ENCODE measurements around the gene SVOP.
"Not testable (repeated sequence)": the region's sequence is repeated elsewhere in the genome, so short reads cannot be mapped to it uniquely, and the experiment has no call there.

SVOP gene, protein sequence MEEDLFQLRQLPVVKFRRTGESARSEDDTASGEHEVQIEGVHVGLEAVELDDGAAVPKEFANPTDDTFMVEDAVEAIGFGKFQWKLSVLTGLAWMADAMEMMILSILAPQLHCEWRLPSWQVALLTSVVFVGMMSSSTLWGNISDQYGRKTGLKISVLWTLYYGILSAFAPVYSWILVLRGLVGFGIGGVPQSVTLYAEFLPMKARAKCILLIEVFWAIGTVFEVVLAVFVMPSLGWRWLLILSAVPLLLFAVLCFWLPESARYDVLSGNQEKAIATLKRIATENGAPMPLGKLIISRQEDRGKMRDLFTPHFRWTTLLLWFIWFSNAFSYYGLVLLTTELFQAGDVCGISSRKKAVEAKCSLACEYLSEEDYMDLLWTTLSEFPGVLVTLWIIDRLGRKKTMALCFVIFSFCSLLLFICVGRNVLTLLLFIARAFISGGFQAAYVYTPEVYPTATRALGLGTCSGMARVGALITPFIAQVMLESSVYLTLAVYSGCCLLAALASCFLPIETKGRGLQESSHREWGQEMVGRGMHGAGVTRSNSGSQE

DNA sequence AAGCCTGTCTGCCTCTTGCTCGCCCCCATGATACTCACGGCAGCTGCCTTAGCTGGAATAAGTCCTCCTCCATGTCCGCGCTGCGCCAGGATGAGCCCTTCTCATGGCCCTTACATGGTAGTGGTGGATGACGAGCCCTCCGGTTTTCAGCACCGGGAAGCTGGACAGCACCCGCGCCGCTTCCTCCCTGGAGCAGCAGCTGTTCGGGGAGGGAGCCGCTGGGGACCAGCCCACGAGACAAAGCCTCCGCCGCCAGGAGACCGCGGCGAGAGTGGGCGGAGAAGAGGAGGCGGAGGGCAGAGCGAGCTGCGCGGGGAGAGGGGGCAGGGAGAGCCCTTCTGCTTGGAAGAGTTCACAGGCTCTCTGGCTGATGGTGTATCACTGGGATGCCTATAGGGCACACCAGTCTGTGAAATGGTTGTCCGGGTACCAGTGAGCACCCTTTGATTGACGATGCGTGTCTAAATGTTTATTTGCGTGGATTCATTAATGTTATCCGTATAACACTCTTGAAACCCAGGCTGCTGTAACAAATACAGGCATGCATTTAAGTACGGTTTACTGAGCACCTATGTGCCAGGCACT, at the start of gene SVOP:
TSS of gene SVOP (minus strand) at position 273 of the 585 bp plus-strand sequence. CDS start at position 73, 200 bp downstream.
- peak; percentile 76 for DNase-seq (ENCODE audit: low spot score)

DNA sequence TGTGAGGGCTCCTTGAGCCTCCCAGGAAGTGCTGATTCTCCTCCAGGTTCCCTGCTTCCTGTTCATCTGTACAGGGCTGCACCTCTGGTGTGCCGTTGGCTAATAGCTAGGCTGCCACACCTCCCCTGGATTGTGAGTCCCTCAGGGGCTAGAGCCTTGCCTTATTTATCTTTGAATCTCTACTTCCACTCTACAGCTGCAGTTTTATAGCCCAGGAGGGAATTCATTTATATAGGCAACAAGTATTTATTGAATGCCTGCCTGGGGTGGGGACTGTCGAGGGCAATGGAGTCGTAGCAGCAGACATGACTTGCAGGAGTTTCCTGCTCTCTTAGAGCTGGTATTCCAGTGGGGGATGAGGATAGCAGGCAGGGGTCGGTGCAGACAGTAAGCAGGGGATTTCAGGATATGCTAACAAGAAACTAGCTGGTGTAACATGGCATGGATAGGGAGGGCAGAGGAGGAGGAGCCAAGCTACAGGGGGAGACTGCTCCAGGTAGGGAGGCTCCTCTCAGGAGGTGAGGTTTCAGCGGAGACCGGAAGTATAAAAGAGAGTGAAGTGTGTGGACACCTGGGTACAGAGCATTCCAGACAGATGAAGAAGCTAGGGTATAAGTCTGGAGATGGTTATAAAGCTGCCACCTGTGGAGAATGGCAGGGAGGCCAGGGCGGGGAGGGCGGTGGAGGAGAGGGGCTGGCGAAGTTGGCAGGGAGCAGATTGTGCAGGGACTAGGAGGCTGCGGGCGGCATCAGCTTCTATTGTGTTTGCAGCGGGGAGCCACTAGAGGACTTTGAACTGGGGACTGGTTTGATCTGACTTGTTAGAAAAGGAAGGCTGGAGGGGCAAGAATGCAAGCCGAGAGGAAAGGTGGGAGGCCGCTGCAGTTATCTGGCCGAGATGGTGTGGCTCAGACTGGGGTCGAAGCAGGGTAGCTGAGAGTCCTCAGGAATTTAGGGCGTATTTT, 48.7 kb upstream of the SVOP start:
- no peak for DNase-seq (ENCODE audit: low spot score)

DNA sequence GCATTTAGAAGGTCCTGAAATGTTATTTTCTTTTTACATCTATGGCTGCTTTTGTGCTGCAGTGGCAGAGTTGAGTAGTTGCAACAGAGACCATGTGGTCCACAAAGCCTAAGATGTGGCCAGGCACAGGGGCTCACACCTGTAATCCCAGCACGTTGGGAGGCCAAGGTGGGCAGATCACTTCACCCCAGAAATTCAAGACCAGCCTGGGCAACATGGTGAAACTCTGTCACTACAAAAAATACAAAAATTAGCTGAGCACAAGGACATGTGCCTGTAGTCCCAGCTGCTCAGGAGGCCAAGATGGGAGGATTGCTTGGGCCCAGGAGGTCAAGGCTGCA, 45.0 kb upstream of the SVOP start:
- no peak for DNase-seq (ENCODE audit: low spot score)

DNA sequence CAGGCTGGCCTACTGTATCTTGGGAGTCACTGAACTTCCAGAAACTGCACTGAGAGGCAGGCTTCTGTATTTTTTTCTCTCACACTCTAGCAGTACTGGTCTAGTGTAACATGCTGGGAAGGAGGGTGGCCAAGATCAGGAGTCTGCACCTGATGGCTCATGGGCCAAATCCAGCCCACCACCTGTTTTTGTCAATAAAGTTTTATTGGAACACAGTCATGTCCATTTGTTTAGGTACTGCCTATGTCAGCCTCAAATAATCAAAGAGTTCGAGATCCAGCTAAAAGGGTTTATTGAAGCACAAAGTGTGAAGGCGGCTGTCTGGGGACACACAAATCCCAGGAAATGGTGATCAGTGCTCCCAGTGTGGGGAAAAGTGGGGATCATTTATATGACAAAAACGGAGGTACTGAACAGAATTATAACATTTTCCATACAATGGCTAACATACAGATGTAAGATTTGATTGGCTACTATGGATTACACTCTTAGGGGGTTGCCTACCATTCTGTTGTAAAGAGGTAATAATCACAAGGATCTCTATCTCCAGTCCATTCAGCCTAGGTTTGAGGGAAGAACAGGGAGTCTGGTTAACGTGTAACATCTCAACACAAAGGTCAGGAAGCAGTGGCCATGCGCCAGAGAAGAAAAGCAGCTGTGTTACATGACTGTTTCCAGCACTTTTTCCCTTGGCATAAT, 44.4 kb upstream of the SVOP start:
- no peak for DNase-seq (ENCODE audit: low spot score)

DNA sequence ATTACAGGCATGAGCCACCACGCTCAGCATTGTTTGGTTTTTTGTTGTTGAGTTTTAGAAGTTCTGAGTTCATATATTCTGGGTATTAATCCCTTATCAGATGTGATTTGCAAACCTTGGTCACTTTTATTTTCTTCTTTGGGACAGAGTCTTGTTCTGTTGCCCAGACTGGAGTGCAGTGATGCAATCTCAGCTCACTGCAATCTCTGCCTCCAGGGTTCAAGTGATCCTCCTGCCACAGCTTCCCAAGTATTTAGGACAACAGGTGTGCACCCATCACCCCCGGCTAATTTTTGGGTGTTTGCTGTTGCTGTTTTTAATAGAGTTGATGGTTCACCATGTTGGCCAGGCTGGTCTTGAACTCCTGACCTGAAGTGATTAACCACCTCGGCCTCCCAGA, 43.3 kb upstream of the SVOP start:
- DNase-seq (ENCODE audit: low spot score): no peak

DNA sequence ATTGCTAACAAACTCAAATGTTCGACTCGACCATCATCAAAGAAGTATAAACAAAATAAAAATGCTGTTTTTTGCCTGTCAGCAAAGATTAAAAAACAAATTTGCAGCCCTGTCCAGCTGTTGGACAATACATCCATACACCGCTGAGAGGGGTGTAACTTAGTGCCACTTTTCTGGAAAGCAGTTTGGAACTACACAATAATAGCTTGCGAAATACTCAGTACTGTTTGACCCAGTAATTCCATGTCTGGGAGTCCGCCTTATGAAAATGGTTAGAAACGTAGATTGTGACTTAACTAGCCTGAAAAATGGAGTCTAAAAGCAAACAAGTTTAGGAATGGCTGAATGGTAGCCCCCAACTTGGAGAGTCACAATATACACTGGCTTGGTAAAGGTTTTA, 37.9 kb upstream of the SVOP start:
- no peak for DNase-seq (ENCODE audit: low spot score)

DNA sequence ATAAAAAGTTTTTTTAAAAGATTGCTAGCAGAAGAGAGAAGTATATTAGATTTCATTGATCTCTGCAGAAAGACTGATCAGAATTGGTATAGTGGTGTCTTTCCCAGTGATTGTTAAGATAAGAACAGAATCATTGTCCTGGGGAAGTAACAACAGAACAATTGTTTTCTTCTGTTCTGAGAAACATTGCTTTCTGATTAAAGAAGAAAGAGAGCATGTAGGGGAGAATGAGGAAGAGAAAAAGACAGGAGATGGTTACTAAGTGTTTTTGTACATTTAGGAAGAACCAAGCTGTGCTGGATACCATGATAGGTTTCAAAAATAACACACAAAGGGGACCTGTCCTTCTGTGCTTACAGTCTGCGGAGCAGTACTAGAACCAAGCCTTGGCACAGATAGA, 36.5 kb upstream of the SVOP start:
- no peak for DNase-seq (ENCODE audit: low spot score)

DNA sequence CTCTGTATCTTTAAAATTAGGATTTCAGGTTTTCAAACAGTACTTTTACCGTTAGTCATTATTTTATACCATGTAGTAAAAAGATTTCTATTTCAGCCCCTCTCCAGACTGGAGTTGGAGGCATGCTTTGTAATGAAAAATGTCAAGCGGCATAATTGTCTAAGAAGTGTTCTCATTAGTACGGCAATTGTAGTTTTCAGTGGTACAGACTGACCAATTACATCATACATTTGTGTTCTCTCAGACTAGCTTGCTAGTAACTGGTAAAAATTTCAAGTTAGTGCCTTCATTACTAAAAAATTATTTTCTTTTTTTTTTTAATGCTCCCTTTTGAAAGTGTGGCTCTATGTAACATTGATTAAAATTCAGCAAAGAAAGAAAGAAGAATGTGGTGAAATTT, 36.0 kb upstream of the SVOP start:
- DNase-seq (ENCODE audit: low spot score): no peak

DNA sequence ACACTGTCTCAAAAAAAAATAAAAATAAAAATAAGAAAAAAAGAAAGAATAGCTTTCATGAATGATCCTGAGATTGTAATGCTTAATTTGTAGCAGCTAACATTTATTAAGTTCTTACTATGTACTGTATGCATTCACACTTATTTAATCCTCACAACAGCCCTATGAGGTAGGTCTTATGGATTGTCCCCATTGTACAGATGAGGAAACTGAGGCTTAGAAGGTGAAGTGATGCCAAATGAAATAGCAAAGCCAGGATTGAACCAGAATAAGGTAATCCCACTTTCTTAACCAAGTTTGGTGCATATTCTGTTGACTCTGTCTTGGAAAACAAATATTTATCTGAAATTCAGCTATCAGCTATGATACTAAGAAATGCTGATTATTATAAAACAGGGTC, 33.7 kb upstream of the SVOP start:
- no peak for DNase-seq (ENCODE audit: low spot score)

DNA sequence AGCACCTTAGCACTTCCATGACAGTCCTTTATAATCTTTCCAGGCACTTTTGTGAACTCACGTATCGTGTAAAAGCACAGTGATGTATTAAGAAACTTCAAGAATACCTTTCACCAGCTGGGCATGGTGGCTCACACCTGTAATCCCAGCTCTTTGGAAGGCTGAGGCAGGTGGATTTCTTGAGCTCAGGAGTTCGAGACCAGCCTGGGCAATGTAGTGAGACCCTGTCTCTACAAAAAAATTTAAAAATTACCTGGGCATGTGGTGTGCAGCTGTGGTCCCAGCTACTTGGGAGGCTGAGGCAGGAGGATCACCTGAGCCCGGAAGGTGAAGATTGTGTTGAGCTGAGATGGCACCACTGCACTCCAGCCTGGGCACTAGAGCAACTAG, 33.3 kb upstream of the SVOP start:
- not testable (repeated sequence) for DNase-seq (ENCODE audit: low spot score)

DNA sequence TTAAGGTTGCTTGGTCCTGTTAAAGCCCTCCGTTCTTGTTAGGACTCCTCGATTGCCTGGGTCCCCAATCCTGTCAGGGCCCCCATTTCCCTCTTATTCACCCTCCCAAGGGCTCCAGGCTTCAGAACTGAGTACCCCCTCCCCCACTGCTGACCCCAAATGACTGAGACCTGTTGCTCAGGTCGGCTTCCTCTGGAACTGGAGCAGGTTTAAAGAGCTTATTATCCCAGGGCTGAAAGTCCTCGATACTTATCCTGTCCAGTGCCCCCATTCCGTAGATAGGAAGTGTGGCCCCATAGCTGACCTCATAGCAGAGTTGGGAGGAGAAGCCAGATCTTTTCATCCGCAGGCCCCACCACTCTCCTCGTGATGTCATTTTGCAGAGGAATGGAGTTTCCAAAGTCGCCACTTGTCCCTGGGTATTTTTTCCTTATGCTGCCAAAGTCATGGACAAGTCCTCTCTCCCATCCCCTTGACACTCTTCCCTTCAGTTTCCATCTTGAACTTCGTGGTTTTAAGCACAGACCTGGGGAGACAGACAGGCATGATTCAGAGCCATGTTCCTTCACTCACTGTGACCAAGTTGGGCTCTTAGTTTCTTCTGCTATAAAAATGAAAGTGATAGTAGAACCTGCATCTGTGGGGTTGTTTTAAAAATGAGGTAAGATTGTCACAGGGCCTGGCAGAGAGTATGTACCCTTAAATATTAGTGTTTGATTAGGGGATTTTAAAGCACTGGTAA, 32.7 kb upstream of the SVOP start:
- DNase-seq (ENCODE audit: low spot score): peak; percentile 19

DNA sequence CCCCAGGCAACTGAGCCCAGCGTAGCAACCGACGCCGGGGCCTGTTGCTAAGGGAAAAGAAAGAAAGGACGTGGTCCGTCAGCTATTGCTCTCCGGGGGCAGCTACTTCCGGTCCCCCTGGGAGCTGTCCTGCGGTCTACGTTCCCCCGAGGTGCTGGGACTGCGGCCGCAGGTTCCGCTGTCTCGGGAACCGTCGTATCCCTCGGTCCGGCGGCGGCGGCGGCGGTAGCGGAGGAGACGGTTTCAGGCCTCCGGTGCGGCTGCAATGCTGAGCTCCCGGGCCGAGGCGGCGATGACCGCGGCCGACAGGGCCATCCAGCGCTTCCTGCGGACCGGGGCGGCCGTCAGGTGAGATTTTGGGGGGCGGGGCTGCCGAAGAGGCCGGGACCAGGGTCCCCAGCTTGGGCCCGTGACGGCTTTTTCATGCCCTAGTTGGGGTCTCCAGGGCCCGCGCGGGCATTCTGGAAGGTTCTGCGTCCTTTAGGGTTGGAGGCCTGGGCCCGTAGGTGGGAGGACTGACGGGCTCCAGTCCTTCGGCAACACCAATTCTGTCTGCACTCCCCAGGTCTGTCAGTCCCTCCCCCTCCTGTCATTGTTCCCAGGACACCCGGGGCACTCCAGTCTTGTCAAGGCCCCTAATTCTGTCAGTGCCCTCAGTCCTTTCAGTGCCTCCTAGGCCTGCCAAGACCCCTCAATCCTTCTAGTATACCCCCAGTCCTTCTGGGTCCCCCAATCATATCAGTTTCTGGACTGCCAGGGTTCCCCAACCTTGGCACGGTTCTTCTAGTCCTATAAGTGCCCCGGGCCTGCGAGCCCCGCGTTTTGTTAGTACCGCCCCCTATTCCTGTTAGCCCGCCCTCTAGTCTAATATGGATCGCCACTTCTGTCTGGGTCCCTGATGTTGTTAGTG, 31.8 kb upstream of the SVOP start, which contains the start of gene USP30:
TSS of gene USP30 (plus strand) at position 163 of the 910 bp plus-strand sequence. CDS start at position 266, 103 bp downstream.
- peak; percentile 91 for DNase-seq (ENCODE audit: low spot score)

DNA sequence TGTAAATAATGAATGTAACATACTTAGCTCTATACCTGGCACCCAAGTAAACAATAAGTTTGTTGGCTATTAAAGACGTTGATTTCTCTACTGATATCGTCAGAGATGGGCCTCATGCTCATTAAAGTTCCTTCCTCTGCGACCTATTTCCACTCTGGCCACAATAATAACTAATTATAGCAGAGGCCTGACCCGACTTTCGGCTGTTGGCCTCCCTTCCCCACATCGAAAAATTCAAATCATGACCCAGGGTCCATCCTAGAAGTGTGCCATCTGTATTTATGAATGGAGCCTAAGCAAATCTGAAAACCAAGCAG, 31.2 kb upstream of the SVOP start:
- no peak for DNase-seq (ENCODE audit: low spot score)

DNA sequence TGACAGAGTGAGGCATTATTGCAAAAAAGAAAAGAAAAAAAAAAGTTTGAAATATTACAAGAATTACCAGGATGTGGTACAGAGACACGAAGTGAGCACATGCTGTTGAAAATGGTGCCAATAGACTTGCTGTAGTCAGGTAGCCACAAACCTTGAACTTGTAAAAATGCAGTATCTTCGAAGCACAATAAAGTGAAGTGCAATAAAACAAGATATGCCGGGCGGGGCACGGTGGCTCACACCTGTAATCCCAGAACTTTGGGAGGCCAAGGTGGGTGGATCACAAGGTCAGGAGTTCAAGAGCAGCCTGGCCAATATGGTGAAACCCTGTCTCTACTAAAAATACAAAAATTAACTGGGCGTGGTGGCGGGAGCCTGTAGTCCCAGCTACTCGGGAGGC, 28.9 kb upstream of the SVOP start:
- DNase-seq (ENCODE audit: low spot score): not testable (repeated sequence)

DNA sequence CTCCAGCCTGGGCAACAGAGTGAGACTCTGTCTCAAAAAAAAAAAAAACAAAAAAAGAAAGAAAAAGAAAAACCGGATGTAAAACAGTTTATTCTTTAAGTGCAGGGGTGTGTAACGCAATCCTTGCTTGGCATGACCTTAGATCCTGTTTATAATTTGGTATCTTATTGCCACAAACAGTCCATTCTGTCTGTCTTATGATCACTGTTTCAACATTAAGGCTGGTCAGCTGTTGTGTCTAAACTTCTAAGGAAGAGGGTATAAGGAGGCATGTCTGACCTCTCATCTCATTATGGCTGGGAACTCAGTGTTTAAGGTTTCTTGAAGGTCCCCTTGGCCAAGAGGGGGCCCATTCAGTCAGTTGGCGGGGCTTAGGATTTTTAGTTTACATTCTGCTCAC, 27.8 kb upstream of the SVOP start:
- DNase-seq (ENCODE audit: low spot score): not testable (repeated sequence)

DNA sequence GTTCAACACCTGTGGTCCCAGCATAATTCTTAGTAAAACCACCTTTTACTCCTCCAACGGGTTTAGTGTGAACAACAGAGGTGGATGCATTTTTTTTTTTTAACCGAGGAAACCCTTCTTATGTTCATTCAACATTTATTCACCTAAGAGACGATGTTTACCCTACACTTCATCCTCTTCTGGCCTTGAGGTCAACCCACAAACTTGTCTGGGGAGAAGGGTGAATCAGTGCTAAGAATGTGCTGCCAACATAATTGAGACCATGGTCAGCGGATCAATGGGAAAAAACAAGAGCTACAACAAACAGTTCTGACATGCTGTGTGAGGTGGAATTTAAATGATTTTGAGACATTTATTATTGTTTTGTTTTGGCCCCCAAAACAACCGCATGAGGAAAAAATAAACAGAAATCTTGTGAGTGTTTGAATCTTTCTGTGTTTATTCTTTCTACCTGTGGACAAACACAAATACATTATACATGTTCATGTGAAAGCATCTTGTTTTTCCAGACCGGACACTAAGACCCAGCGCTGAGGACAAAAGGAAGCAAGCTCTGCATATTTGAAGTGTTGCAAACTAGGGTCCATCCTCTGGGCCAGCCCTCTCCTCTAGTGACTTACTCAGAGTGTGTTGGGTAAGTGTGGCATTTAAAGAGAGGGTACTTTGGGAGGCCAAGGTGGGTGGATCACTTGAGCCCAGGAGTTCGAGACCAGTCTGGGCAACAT, 26.4 kb upstream of the SVOP start:
- DNase-seq (ENCODE audit: low spot score): no peak

DNA sequence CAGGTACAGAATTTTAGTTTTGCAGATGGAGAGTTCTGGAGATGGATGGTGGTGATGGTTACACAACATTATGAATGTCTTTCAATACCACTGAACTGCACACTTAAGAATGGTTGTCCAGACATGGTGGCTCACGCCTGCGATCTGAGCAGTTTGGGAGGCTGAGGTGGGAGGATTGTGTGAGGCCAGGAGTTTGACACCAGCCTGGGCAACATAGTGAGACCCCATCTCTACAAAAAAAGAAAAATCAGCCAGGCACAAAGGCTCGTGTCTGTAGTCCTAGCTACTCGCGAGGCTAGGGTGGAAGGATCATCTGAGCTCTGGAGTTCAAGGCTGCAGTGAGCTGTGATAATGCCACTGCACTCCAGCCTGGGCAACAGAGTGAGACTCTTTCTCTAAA, 23.4 kb upstream of the SVOP start:
- DNase-seq (ENCODE audit: low spot score): no peak

DNA sequence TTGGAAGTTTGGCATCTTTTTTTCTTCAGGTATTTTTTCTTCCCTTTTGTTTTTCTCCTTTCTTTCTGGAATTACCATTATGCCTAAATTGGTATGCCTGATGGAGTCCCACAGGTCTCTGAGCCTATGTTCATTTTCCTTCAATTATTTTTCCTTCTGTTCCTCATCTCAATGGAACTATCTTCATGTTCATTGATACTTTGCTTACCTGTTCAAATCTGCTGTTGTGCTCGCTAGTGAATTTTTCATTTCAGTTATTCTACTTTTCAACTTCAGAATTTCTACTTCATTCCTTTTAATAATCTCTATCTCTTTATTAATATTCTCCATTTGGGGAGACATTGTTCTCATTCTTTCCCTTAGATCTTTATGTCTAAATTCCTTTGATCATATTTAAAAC, 16.1 kb upstream of the SVOP start:
- DNase-seq (ENCODE audit: low spot score): no peak
